Psoas muscle (tissue), 8 donors: Measurements from ENCODE around the gene SLC7A9. TPM values are rescaled to one million over a fixed set of nuclear protein-coding genes. Genes with fewer than 3 reads are reported as not detected.
A peak's percentile ranks its signal among the peaks of the same experiment; 100 is the strongest.
"Not testable (repeated sequence)": the region's sequence is repeated elsewhere in the genome, so short reads cannot be mapped to it uniquely, and the experiment has no call there.

Experiments
- ATAC-seq, 4 donors: fragments of 200-7000 bp; cut with Tn5 transposase; one replicate each; pipeline ENCODE4 v1.9.1; 2020; ENCODE audit warnings: moderate library complexity in 3 of 4, mild to moderate bottlenecking in 2 of 4
- DNase-seq, 2 donors: peaks; one replicate each; pipeline ENCODE4 v3.0.0-alpha.2; 2020
- H3K27ac ChIP-seq: fragments of 200-600 bp; one replicate; pipeline ENCODE4 v1.8.0; 2022
- H3K27me3 ChIP-seq, 3 donors: fragments of 200-600 bp in 1 of 3; one replicate each; pipeline versions ENCODE4 v1.6.1 to v1.8.0; 2013 to 2022; ENCODE audit warnings: low read length in 2 of 3, mild to moderate bottlenecking in 2 of 3, moderate library complexity in 1 of 3; ENCODE audit not compliant: insufficient read depth in 3 of 3
- H3K36me3 ChIP-seq, 2 donors: fragments of 200-600 bp in 1 of 2; one replicate each; pipeline versions ENCODE4 v1.6.1 to v1.8.0; 2013 to 2022; ENCODE audit warnings: low read depth in 1 of 2, mild to moderate bottlenecking in 1 of 2, moderate library complexity in 1 of 2; ENCODE audit not compliant: insufficient read depth in 1 of 2
- H3K4me1 ChIP-seq: fragments of 200-600 bp; one replicate; pipeline ENCODE4 v1.8.0; 2022
- H3K4me3 ChIP-seq: fragments of 200-600 bp; one replicate; pipeline ENCODE4 v1.8.0; 2022; ENCODE audit warnings: mild to moderate bottlenecking
- H3K9me3 ChIP-seq: fragments of 200-600 bp; one replicate; pipeline ENCODE4 v1.8.0; 2022
- WGBS, 3 donors: extraction: QIAGEN DNeasy Blood & Tissue Kit; methylation state at CpG; one replicate each; pipeline versions ENCODE4 v1.1.6 to v1.1.7; 2013; 5-methylcytosine and 5-hydroxymethylcytosine counted together
- intact Hi-C, 2 donors: fragments of 100-400 bp; cut with DNase I; formaldehyde crosslinking; loops; one replicate each; pipeline versions ENCODE4 v1.11.0 to v1.14.2; 2022
- polyA plus RNA-seq, 3 donors: library from polyadenylated mRNA; stranded (reverse); fragments of 200-250 nt; gene quantifications; one replicate each; pipeline ENCODE4 v1.2.3, GENCODE V29; 2013
- total RNA-seq, 4 donors: library from RNA; stranded (reverse); fragmentation: NEBNext Ultra II Directional in 2 of 4; extraction: Animal tissue kit (Norgen Biotek cat#: 25700) in 2 of 4; gene quantifications; one replicate each; pipeline versions ENCODE4 v1.2.1 to v1.2.4, GENCODE V29; 2021 to 2023
- TF ChIP-seq, protein P1 (sequence below): fragments of 200-600 bp; IDR thresholded peaks from one replicate; pipeline ENCODE4 v1.8.0; 2022; ENCODE audit warnings: antibody characterized with exemption
- donor health status: healthy with polysubstance abuse.
- donor health status: DM: no; HTN: no; CAD: no; lungs with moderate emphysema.
- donor health status: Bipolar disorder and iron deficiency.
- donor health status: healthy.
- donor health status: DM: yes; HTN: yes; CAD: no.
- donor health status: DM: no; HTN: no; CAD: no.
- donor health status: DM: no; HTN: no; CAD: no.
- donor health status: DM: yes; HTN: yes; CAD: no.

Gene SLC7A9
- total and polyA plus RNA-seq, 7 donors, result 0.10 to 0.36 (median 0.17) TPM; not detected in 3

- no peak for ATAC-seq
- TF ChIP-seq, protein P1, sequence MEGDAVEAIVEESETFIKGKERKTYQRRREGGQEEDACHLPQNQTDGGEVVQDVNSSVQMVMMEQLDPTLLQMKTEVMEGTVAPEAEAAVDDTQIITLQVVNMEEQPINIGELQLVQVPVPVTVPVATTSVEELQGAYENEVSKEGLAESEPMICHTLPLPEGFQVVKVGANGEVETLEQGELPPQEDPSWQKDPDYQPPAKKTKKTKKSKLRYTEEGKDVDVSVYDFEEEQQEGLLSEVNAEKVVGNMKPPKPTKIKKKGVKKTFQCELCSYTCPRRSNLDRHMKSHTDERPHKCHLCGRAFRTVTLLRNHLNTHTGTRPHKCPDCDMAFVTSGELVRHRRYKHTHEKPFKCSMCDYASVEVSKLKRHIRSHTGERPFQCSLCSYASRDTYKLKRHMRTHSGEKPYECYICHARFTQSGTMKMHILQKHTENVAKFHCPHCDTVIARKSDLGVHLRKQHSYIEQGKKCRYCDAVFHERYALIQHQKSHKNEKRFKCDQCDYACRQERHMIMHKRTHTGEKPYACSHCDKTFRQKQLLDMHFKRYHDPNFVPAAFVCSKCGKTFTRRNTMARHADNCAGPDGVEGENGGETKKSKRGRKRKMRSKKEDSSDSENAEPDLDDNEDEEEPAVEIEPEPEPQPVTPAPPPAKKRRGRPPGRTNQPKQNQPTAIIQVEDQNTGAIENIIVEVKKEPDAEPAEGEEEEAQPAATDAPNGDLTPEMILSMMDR, result no peak
- Histone ChIP-seq H3K27me3 (no peaks in the 10 kb centered on the region), H3K36me3 (no peaks in the 10 kb centered on the region), H3K27ac (no peak overlapping the region), H3K4me1 (no peaks in the 10 kb centered on the region), H3K4me3 (no peak overlapping the region), H3K9me3 (no peaks in the 10 kb centered on the region)
- WGBS, 3 donors, result 62 to 68% (median 66%) methylated on average over 18 of the region's 18 CpGs
- DNase-seq, result peak in 1 of 2 donors; percentile 31
- intact Hi-C loops, result no loop called here
These were observed 503 bp upstream of the SLC7A9 start for GRCh38 chr19:32869966-32870573.

DNA sequence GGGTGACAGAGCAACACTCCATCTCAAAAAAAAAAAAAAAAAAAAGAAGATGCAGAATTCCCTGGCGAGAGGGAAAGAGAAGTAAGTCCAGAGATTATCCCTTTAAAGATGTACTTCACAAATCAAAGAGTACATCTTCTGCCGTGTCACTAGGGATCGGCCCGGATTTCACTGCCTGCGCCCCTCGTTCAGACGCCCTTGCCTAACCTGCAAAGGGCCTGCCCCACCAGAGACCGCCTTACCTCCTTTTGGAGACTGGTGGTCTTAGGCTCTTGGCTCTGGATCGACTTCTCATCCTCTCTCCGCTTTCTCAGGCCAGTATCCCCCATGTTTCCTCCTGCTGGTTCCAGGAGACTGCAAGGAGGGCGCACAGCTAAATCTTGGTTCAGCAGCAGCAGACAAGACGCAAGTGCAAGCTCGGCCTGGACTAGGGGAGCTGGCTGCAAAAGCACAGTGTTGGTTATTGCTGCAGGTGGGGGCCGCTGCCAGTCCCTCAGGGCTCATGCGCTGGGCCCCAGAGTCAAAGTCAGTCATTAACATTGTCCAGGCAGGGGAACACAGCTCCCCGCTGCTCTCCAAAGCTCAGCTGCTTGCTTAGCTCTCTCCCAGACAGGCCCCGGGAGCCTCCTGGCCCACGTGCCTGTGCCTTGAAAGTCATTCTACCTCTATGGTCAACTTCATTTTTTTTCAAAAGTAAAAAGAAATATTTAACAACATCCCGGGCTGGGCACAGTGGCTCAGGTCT, 1.2 kb downstream of the SLC7A9 start:
- WGBS, 3 donors, result 85 to 89% (median 86%) methylated on average over 19 of the region's 19 CpGs
- Histone ChIP-seq H3K4me1 (no peaks in the 10 kb centered on the region), H3K9me3 (no peaks in the 10 kb centered on the region), H3K4me3 (no peak overlapping the region), H3K27me3 (no peaks in the 10 kb centered on the region), H3K36me3 (no peaks in the 10 kb centered on the region), H3K27ac (no peak overlapping the region)
- intact Hi-C loops, result no loop called here
- ATAC-seq (no peak), DNase-seq (peak in 1 of 2 donors; percentile 16)
- TF ChIP-seq, protein P1, result no peak

GRCh38 chr19:32867436-32867835, 2.1 kb downstream of the SLC7A9 start:
- H3K36me3 ChIP-seq, DNase-seq, H3K9me3 ChIP-seq, H3K27ac ChIP-seq, H3K27me3 ChIP-seq, H3K4me3 ChIP-seq, H3K4me1 ChIP-seq, intact Hi-C loops, ATAC-seq: not testable (repeated sequence)
- WGBS, 3 donors, result 92 to 94% (median 94%) methylated on average over 9 of the region's 9 CpGs

- Histone ChIP-seq H3K36me3 (no peaks in the 10 kb centered on the region), H3K4me3 (no peak overlapping the region), H3K27ac (no peak overlapping the region), H3K9me3 (no peaks in the 10 kb centered on the region), H3K27me3 (no peaks in the 10 kb centered on the region), H3K4me1 (no peaks in the 10 kb centered on the region)
- TF ChIP-seq, protein P1, result no peak
- intact Hi-C loops, result no loop called here
- 60 to 78% (median 62%) methylated on average over 11 to 12 of the region's 12 CpGs for WGBS, 3 donors
- ATAC-seq, result no peak
- peak in 1 of 2 donors; percentile 28 for DNase-seq
These were observed 2.9 kb downstream of the SLC7A9 start for GRCh38 chr19:32866564-32867265.

DNA sequence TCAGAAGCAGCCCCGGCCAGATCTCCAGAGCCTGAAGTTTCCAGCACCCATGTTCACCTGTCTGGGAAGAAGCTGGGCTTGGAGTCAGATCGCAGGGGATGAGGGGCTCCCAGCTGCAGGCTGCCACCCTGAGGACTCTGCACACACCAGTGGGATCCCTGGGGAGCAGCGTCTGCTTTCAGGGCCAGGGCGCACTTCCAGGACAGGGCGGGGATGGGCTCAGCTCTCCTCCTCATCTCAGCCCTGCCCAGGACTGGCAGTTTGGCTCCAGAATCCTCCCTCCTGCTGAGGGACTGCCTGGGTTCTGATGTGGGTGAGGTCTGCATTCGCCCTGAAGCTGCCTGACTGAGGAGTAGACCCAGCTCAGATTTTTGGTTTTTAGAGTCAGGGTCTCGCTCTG, 3.5 kb downstream of the SLC7A9 start:
- no peak for DNase-seq
- WGBS, 3 donors, result 66 to 72% (median 71%) methylated on average over 6 to 7 of the region's 7 CpGs

More for the DNA sequence above, 3.5 kb downstream of the SLC7A9 start:
- intact Hi-C loops, result no loop called here
- Histone ChIP-seq H3K27ac (no peak overlapping the region), H3K27me3 (no peaks in the 10 kb centered on the region), H3K4me1 (no peaks in the 10 kb centered on the region), H3K36me3 (no peaks in the 10 kb centered on the region), H3K9me3 (no peaks in the 10 kb centered on the region), H3K4me3 (no peak overlapping the region)
- no peak for ATAC-seq
- TF ChIP-seq, protein P1, result no peak
